Measurements from ENCODE around the gene CYP17A1.
A peak's percentile ranks its signal among the peaks of the same experiment; 100 is the strongest.
"Not testable (repeated sequence)": the region's sequence is repeated elsewhere in the genome, so short reads cannot be mapped to it uniquely, and the experiment has no call there.

Gene CYP17A1

GRCh38 chr10:102859911-102860310 is 22.7 kb upstream of the CYP17A1 start:
- H3K27me3 ChIP-seq (ENCODE audit: insufficient read depth, poor library complexity, severe bottlenecking): no peaks in the 10 kb centered on the region
- H3K4me3 ChIP-seq (ENCODE audit: severe bottlenecking): no peak overlapping the region
- DNase-seq (ENCODE audit: low spot score) (no peak), ATAC-seq (ENCODE audit: low read depth) (no peak)
- no peak overlapping the region for H3K27ac ChIP-seq (ENCODE audit: poor library complexity, severe bottlenecking)
- peaks cover 14% of the 10 kb centered on the region for H3K4me1 ChIP-seq (ENCODE audit: insufficient read depth, poor library complexity, severe bottlenecking)
- H3K9me3 ChIP-seq (ENCODE audit: severe bottlenecking): no peaks in the 10 kb centered on the region
- H3K36me3 ChIP-seq (ENCODE audit: low read depth): no peaks in the 10 kb centered on the region; the same call in 1 of the 2 replicates
- no peak for TF ChIP-seq CTCF (IDR thresholded peaks at IDR 0.05; ENCODE audit: poor library complexity, severe bottlenecking)

- DNase-seq (ENCODE audit: low spot score) (no peak), ATAC-seq (ENCODE audit: low read depth) (no peak)
- Histone ChIP-seq H3K27me3 (ENCODE audit: insufficient read depth, poor library complexity, severe bottlenecking) (no peaks in the 10 kb centered on the region), H3K36me3 (ENCODE audit: low read depth) (no peaks in the 10 kb centered on the region; the same call in 1 of the 2 replicates), H3K4me3 (ENCODE audit: severe bottlenecking) (no peak overlapping the region), H3K9me3 (ENCODE audit: severe bottlenecking) (no peaks in the 10 kb centered on the region), H3K27ac (ENCODE audit: poor library complexity, severe bottlenecking) (no peak overlapping the region), H3K4me1 (ENCODE audit: insufficient read depth, poor library complexity, severe bottlenecking) (peaks cover 18% of the 10 kb centered on the region)
- no peak for TF ChIP-seq CTCF (IDR thresholded peaks at IDR 0.05; ENCODE audit: poor library complexity, severe bottlenecking)
Measured at GRCh38 chr10:102856758-102857424, 19.7 kb upstream of the CYP17A1 start.

DNA sequence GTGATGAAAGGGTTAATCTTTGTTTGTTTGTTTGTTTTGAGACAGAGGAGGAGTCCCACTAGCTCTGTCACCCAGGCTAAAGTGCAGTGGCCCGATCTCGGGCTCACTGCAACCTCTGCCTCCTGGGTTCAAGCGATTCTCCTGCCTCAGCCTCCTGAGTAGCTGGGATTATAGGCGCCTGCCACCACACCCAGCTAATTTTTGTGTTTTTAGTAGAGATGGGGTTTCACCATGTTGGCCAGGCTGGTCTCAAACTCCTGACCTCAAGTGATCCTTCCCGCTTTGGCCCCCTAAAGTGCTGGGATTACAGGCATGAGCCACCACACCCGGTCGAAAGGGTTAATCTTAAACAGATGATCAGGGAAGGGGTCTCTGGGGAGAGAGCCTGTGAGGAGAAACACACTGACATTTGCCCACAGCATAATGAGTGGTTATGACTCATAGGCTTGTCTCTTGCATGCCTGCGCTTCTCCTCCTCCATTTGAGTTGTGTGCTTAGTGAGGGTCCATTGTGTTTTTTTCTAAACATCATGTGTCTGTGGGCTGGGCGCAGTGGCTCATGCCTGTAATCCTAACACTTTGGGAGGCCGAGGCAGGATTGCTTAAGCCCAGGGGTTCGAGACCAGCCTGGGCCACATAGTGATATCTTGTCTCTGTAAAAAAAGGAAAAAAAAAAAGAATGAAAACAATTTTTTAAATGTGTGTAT is 18.7 kb upstream of the CYP17A1 start:
- H3K4me1 ChIP-seq (ENCODE audit: insufficient read depth, poor library complexity, severe bottlenecking): peaks cover 18% of the 10 kb centered on the region
- H3K27me3 ChIP-seq (ENCODE audit: insufficient read depth, poor library complexity, severe bottlenecking); DNase-seq (ENCODE audit: low spot score); H3K27ac ChIP-seq (ENCODE audit: poor library complexity, severe bottlenecking); H3K4me3 ChIP-seq (ENCODE audit: severe bottlenecking); H3K36me3 ChIP-seq (ENCODE audit: low read depth); H3K9me3 ChIP-seq (ENCODE audit: severe bottlenecking): not testable (repeated sequence)
- ATAC-seq (ENCODE audit: low read depth): peak; percentile 22; the same call in 1 of the 3 replicates

DNA sequence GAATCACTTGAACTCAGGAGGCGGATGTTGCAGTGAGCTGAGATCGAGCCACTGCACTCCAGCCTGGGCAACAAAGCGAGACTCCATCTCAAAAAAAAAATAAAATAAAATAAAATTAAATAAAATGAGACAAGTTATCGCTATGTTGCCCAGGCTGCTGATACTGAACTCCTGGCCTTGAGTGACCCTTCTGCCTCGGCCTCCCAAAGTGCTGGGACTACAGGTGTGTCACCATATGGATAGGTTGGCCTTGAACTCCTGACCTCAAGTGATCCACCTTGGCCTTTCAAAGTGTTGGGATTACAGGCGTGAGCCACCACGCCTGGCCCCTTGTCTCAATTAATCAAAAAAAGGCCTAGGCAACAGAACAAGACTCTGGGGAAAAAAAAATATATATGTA is 16.0 kb upstream of the CYP17A1 start:
- not testable (repeated sequence) for H3K36me3 ChIP-seq (ENCODE audit: low read depth)

GRCh38 chr10:102850025-102850518 is 12.9 kb upstream of the CYP17A1 start:
- no peak for ATAC-seq (ENCODE audit: low read depth)
- no peak overlapping the region for H3K27ac ChIP-seq (ENCODE audit: poor library complexity, severe bottlenecking)
- no peaks in the 10 kb centered on the region for H3K9me3 ChIP-seq (ENCODE audit: severe bottlenecking)
- no peak for TF ChIP-seq CTCF (IDR thresholded peaks at IDR 0.05; ENCODE audit: poor library complexity, severe bottlenecking)
- DNase-seq (ENCODE audit: low spot score): no peak
- no peaks in the 10 kb centered on the region for H3K36me3 ChIP-seq (ENCODE audit: low read depth)
- peaks cover 5% of the 10 kb centered on the region for H3K4me1 ChIP-seq (ENCODE audit: insufficient read depth, poor library complexity, severe bottlenecking)
- no peak overlapping the region for H3K4me3 ChIP-seq (ENCODE audit: severe bottlenecking)
- H3K27me3 ChIP-seq (ENCODE audit: insufficient read depth, poor library complexity, severe bottlenecking): no peaks in the 10 kb centered on the region

More for the DNA sequence above, 16.0 kb upstream of the CYP17A1 start:
- H3K4me1 ChIP-seq (ENCODE audit: insufficient read depth, poor library complexity, severe bottlenecking): peaks cover 18% of the 10 kb centered on the region
- H3K27ac ChIP-seq (ENCODE audit: poor library complexity, severe bottlenecking); H3K4me3 ChIP-seq (ENCODE audit: severe bottlenecking); DNase-seq (ENCODE audit: low spot score); H3K27me3 ChIP-seq (ENCODE audit: insufficient read depth, poor library complexity, severe bottlenecking); ATAC-seq (ENCODE audit: low read depth); H3K9me3 ChIP-seq (ENCODE audit: severe bottlenecking): not testable (repeated sequence)
